ENCODE measurements around the gene TMSB15C.

DNA sequence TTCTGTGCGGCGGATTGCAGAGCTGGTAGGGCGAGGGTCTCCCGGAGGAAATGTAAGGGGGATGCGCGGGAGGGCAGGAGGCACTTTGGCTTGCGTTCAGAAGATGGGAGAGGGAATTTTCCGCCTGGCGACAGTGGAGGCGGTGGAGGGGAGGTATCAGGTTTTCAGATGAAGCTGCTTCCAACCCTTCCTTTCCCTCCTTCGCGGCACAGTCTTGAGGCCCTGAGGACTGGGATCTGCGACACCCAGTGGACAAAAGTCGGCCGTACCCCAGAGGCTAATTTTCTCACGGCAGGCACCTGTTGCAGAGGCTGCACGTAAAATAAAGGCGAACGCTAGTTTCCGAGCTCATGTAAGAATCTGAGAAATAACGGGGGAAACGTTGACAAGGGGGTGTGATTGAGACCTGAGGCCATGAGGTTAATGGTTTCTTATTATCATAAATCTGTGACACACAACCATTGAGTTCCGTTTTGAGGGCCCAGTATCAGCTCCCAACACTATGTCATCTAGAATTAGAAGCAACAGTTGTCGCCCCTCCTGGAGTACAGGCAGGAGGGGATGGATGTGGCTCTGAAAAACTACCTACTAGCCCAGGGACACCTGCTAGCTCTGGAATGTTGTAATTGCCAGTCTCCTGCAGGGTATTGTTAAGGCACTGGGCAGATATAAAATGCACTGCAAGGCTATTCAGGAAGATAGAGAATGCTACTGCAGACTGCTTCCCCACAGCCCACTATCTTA, 37.4 kb upstream of the TMSB15C start:
- TF ChIP-seq REST (IDR thresholded peaks at IDR 0.05; ENCODE audit: insufficient read depth in 1 of 2, low read depth in 2 of 2, low read length in 2 of 2) (no peak), POLR2AphosphoS5 (IDR thresholded peaks at IDR 0.05; ENCODE audit: low read depth, low read length) (no peak), TAF1 (IDR thresholded peaks at IDR 0.05; ENCODE audit: borderline replicate concordance, insufficient read depth, low read length) (no peak), SIN3A (IDR thresholded peaks at IDR 0.05; ENCODE audit: borderline replicate concordance, insufficient read depth, low read length) (no peak)
